Hindlimb muscle (tissue), 1 donor: Measurements from ENCODE around the gene ENPP7. TPM values are rescaled to one million over a fixed set of nuclear protein-coding genes. Genes with fewer than 3 reads are reported as not detected.

Source experiments
- DNase-seq: peaks from one replicate; pipeline ENCODE4 v3.0.0-alpha.2; 2013
- polyA plus RNA-seq: library from polyadenylated mRNA; unstranded; fragments of 120-200 nt; gene quantifications from one replicate; pipeline ENCODE4 v1.2.1, GENCODE V29; 2013; ENCODE audit not compliant: insufficient read length

ENPP7 gene
- polyA plus RNA-seq, 1 donor, result not detected

DNA sequence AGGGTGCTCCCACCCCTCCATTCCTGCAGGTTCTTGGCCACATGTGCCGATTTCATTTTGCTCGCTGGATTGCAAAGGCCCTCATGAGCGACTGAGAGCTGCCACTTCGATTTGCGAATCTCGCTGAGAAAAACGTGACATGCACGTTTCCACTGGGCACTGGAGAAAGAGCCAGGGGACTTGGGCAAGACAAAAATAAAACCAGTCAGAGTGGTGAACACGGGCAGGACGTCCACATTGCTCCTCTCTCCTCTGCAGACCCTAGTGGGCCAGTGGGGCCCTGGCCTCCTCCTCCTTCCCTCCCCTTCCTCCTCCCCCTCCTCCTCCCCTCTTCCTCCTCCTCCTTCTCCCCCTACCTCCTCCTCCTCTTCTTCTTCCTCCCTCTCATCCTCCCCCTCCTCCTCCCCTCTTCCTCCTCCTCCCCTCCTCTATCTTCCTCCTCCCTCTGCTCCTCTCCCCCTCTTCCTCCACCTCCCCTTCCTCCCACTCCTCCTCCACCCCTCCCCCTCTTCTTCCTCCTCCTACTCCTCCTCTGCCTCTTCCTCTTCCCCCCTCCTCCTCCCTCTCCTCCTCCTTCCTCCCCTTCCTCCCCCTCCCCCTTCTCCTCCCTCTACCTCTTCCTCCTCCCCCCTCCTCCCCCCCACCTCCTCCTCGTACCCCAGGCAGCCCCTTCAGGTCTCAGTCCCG lies 28.1 kb upstream of the ENPP7 start:
- no peak for DNase-seq

DNA sequence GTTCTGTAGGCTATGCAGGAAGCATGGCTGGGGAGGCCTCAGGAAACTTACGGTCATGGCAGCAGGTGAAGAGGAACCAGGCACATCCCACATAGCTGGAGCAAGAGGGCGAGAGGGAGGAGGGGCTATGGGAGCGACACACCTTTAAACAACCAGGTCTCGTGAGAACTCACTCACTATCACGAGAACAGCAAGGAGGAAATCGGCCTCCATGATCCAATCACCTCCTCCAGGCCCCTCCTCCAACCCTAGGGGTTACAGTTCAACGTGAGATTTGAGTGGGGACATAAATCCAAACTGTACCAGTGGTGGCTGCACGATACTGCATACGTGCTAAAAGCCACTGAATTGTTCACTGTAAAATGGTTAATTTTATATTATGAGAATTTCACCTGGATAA lies 26.1 kb upstream of the ENPP7 start:
- no peak for DNase-seq

DNA sequence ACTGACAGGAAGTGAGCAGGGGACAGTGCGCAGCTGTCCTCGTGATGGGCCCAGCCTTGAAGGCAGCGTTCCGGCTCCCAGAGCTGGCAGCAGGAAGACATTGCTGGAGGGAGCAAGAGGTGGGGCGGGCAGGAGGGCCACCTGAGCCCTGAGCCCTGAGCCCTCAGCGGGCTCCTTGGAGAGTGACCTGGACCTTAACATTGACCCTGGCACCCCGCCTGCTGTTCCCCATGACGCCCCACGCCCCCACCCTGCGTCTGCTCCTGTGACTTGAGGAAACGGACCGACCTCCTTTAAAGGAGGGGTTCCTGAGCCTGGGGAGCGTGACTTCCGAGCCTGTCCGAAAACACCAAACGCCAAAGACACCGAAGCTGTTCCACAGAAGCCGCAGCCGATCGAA lies 25.1 kb upstream of the ENPP7 start:
- no peak for DNase-seq

DNA sequence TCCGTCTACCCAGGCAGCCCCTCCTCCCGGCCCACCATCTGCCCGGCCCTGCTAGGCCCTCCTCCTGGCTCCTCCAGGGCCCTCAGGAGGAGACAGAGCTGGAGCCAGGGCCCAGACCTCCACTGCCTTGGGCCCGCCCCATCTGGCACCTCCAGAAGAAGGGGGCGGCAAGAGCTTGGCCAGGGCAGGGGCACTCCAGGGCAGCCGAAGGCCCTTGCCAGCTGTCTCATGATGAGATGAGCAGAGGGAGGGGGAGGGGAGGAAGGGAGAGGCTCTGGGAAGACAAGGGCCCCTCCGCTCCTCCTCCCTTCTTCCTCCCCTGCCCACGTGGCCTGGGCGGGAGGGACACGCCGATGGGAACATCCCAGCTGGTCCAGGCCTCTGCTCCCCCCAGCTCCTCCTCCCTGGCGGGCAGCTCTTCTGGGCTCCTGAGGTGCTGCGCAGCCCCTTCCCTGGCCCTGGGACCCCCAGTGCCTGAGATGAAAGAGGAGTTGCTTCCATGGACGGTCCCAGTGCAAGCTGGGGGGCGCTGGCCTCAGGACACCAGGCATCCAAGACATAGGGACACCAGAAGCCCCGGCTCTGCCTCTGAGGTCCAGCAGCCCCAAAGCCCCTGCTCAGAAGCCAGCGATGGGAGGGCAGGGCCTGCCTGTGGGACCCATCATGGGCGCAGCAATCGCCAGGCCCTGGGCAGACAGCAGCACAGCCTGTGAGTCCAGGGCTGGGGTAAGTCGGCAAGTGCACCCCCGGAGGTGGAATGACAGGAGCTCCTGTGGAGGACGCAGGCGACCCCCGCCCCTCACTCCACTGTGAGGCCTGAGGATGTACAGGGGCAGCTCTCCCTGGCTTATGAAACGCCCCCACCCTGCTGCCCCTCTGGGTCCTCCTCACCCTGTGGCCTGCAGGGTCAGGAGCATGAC lies 23.6 kb upstream of the ENPP7 start:
- DNase-seq, result peak; percentile 68

DNA sequence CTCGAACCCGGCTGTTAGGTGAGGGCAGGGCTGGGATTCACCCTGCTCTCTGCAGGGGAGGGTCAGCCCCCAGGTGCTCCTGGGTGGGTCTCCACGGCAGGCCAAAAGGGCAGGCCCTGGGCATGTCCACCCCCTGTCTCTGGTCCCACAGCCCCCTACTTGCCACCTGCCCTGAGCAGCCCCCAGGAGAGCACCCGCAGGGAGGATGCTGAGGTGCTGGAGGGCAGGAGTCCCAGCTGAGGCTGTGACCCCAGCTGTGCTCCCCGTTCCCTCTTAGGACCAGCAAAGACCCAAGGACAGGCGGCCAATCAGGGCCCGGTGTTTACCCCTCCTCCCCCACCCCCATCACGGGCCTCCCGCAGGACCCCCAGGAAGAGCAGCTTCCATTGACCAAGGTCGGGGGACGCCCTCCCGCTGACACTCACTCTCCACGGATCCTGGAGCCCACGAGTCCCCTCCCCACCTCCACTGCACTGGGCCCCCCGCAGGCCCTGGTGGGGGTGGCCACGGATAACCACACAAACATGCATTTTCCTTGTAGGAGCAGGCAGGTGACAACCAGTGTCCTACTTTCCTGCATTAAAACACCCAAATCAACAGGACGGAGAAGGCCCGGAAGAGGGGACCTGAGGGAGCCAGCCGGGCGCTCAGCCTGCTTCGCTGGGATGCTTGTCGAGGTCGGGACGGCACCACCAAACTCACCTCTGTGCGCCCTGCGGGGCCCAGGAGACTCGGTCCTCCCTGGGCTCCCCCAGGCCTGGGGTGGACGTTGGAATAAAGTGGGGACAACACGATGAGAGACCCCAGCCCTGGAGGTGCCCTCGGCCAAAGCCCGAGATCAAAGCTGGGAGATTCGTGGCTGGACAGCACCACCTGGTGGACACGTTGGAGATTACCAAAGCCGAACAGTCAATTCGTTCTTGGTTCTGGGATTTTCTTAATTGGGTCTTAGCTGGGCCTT lies 22.5 kb upstream of the ENPP7 start:
- DNase-seq, result peak; percentile 50

DNA sequence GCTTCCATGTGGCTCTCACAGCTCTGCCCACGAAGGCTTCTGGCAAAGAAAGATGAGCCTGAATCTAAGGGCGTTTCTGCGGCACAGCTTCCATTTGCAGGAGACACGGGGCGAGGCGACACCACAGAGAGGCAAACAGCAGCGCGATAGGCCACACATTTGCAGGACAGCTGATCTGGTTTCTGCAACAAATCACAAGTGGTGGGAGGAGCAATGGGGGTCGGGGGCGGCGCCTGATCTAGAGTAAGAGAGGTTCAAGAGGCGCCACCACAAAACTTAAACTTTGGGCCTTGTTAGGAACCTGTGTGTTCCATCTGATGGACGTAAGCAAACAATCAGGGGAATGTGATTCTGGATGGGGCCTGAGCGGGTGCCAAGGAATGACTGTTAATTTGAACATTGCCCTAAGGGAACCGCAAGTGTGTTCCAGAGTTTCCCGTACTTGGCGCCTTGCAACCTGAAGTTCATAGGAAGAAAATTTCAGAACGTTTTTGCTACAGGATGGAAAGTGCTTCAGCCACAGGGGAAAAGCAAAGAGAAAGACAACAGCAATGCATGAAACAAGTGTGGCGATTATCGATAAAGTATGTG lies 18.9 kb upstream of the ENPP7 start:
- DNase-seq, result no peak

DNA sequence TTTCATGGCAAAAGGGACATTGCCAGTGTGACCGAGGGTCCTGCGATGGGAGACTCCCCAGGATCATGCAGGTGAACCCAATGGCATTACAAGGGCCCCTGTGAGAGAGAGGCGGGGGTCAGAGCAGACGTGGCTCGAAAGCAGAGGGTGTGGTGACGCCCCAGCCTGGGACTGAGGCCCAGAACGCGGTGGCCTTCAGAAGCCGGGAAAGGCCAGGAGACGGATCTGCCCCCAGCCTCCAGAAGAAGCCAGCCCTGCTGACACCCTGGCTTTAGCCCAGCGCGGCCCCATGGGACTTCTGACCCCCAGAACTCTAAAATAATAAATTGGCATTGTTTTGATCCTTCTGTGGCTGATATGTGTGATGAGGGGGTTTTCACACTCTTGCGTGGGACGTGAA lies 17.4 kb upstream of the ENPP7 start:
- no peak for DNase-seq

DNA sequence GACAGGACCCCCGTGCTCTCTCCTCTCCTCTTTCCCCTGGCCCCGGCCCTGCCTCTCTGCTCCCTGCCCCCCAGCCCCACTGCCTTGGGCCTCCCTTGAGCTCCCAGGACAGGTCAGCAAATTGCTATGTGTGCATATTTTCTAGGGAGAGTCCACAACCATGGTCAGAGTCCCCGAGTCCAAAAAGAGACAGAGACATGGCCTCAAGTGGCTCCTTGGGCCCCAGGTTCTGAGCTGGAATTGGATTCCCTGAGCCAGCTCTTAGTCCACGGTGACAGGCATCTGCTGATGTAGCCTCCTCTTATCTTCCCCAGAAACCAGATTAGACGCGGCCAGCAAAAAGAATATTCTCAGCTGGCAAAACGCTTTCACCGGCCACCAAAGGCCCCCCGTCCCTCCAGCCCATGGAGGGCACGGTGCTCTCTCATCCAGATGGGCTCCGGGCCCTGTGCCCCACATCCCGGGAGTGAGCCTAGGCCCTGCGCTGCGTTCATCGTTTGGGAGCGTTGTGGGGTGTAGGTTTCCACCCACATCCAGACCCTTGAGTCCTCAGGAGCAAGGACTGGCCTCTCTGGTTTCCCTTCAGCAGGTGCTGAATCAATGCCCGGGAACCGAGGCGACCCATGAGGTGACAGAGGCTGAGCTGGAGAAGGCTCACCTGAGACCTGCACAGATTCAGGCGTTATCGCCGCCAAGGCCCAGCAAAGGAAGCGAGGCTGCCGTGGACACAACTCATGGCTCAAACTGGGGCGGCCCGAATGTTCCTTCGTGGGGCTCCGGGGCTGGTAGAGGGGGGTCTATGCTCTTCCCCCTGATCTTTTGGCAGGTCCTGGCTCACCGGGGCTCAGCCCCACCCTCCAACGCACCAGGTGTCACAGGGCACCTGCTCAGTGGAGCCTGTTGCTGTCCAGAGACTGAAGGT lies 16.3 kb upstream of the ENPP7 start:
- no peak for DNase-seq

DNA sequence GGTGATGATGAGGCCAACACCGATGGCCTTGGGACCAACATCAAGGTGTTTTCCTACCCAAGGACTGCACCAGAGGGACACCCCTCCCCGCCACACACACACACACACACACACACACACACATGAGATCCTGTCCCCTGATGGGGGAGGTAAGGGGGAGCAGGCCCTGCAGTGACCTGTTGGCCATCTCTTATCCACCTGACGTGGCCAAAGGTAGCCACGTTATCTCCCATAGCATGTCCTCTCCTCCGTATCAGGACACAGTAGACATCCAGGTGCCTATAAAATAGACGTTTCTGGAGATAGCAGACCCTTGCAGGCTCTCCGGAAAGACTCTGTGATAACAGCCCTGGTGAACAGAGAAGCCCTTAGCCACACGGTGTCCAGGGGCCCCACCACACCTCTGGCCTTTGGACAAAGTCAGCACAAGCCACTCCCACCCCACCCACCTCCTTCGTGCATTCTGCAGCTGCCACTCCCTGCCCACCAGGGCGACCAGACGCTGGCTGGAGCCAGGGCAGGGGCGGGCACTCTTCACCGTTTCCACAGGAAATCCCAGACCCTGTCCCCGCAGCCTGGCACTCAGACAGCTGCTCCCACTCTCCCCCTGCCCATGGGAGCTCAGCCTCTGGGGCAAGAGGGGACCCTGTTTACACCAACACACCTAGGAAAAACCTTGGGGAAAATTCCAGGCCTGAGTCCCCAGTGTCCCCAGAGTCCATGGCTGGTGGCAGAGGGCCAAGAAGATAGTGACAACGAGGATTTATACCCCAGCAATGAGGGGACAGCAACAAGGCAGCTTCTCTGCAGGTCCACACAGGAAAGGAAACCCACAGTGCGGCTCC lies 15.4 kb upstream of the ENPP7 start:
- no peak for DNase-seq

DNA sequence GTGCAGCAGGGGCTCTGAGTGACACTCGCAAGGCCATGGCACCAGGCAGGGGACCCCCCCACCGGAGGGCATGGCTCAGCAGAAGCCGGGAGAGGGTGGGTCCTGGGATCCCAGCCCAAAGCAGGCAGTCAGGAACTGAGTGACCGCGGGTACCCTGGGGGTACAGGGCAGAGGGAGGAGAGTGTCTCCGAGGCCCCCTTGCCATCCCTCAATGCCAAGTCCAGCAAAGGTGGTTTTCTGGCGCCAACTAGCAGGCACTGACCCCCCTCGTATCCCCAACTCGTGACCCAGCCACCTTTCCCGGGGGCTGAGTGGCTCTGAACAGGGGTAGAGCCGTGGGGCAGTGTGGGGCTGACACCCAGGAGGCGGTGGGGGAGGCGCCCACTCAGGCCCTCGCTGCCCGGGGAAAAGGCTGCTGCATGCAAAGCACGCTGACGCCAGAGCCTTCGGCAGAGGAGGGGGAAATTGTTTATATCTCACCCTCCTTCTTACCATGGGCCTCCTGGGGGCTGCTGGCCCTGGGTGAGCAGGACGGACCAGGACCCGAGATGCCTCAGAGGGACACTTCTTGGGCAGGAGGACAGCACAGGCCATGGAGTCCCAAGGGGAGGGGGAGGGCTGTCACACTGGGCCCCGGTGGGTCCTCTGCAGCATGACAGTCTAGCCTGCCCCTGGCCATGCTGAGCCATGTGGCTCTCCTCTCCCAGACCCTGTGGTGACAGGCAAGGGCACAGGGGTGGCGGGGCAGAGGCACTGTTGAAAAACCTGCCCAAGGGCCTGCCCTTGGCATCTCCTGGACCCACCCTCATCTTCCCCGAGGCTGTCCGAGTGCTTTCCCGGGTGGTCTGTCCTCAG lies 14.6 kb upstream of the ENPP7 start:
- no peak for DNase-seq

DNA sequence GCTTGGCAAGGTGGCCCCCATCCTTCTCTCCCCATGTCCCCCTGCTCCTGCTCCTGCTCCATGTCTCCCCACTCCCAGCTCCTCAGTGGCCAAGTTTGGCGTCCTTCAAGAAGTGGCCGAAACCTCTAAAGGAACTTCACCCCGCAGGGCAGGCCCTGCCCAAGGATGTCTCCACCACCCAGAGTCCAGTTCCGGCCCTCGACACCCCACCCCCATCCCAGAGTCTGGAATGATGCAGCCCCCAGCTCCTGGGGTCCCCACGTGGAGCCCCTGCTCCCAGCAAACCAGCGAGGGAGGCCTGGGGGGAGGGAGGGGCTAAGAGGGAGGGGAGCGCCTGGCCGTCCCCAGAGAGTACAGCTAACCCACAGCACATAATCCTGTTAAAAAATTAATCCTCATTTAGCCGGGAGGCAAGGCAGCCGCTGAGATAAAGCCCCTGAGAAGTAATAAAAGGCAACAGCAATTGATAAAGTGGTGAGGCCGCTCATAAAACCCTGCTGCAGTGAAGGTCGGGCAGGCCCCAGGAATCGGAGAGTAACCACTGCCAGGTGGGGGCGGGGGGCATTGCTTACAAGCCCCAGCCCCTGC lies 9.9 kb upstream of the ENPP7 start:
- no peak for DNase-seq

DNA sequence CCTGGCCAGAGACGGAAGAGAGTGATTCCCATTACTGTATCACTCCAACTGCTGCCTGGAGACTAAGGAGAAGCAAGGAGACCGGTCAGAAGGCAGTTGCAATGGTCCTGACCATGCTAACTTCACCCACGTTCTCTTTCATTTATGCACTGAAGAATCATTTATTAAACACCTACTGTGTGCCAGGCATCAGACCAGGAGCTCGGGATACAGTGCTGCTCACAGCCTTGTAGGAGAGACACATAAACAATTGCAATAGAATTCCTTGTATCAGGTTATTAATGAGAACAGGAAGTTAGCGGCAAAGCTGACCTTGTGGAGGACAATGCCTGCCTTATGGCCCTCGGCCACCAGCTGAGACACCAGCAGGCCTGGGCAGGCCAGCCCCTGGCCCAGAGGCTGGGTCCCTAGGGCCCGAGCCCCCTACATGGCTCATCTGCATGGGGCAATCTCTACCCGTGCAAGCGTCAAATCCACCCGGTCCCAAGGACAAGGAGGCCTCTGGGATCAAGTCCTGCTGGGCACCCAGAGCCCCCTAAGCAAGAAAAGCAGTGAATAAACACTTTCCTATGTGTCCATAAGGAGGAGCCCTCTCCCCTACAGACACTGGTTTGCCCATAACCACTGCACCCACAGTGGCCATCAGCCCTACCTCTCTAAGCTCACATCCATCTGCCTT lies 8.6 kb upstream of the ENPP7 start:
- DNase-seq, result no peak

DNA sequence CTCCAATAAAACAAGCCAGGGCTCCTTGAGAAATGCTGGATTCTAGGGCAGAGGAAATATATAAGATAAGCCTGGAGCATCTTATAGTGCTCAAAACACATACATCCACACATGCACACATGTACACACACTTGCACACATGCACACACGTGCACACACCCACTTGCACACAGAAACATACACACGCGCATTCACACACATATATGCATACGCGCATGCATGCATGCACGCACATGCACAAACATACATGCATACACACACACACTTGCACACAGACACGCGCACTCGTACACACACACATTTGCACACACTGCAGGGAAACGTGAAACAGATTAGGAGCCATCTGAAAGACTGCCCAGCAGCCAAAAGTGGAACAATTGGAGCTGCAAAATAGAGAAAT lies 8.0 kb upstream of the ENPP7 start:
- DNase-seq, result no peak

DNA sequence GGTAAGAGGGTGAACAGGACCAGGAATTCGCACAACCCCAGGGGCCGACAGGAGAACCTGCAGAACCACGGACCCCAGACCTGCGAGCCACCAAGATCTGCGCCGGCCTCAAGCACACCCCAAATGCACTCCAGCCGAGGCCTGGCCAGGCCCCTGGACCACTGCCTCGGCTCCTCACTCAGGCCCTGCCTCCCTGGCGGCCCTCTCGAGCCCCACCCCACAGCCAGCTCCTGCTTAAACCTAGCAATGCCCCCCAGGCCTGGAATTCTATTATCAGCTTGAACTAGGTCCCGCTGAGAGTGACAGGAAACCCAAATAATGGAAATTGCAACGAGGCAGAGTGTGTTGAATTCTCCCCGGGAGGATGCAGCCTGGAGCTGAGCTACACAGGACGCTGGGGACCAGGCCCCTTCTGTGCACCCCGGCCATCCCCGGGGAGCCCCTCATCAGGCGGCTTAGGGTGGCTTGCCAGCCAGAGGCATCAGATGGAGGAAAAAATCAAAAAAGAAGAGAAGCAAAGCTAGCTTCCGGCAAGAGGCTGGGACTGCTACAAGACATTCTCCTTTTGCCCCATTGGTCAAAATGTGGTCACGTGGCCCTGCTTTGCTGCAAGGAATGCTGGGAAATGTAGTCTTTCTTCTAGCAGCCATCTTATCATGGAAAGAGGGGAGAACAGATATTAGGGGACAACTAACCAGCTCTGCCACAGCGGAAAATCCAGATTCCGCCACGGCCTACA lies 2.4 kb upstream of the ENPP7 start:
- peak; percentile 90 for DNase-seq

DNA sequence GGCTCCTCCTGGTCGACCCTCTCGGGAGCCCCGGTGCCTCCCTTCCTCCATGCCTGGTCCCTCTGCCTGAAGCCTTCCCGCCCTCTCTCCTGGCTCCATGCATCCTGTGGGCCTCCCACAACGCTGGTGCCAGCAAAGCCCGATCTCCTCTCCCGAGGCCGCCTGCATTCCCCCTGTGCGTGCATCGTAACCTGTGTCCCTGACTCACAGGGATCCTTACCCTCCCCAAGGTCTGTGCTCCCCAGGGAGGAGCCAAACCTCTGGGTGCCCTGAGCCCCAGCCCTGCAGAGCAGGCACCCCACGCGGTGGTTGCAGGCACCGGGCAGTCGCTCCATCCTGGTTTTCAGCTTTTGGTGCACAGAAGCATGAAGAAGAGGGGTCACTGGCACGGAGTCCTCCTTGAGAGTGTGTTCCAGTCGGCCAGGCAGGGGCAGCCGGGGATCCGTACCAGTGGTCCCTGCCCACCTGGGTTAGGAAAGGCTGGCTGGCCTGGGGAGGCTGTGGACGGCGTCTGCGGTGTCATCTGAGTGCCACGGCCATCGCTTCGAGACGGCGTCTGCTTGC lies 1.8 kb upstream of the ENPP7 start:
- DNase-seq, result no peak

DNA sequence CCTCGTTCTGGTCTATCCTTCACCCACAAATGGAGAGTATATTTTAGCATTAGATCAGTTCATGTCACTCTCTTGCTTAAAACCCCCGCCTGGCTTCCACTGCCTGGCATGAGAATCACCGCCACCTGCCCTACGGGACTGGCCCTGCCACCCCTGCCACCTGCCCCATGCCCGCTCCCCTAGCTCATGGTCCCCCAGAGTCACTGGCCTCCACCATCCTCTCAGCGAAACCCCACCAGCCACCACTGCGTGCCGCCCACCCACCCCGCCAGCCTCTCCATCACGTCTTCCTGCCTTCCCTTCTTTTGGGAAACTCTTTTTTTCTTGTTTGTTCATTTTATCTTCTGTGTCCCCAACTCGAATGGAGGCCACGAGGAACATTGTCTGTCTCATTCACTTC lies 982 bp upstream of the ENPP7 start:
- no peak for DNase-seq

DNA sequence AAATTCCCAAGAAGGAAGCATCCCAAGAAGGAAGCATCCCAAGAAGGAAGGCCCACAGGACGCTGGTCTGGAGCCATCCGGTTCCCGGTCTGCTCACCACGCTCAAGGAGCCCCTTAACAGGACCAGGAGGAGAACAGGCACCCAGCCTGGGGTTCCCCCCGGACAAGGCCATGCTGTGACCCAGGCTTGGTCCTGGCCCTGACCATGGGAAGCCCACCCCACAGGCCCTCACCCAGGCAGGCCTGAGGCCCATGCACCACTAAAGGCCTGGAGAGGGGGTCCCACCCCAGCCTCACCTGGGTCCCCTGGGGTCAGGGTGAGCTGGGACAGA lies 340 bp upstream of the ENPP7 start:
- DNase-seq, result no peak
